ENCODE measurements around the gene B4GALT3. TPM values are rescaled to one million over a fixed set of nuclear protein-coding genes. Genes with fewer than 3 reads are reported as not detected.
A peak's percentile ranks its signal among the peaks of the same experiment; 100 is the strongest.

Gene B4GALT3
- total RNA-seq, 2 donors from 2014 or later = 20.2 to 29.3 TPM

- intact Hi-C loops (cut with DNase I) = no loop called here
- H3K27me3 ChIP-seq = no peaks in the 10 kb centered on the region
- DNase-seq (no peak), ATAC-seq (peak; percentile 16)
- H3K9me3 ChIP-seq = no peaks in the 10 kb centered on the region
- peaks cover 40% of the 10 kb centered on the region for H3K4me1 ChIP-seq
- H3K36me3 ChIP-seq (replicated peaks in 1 of 2; ENCODE audit: insufficient read depth in 1 of 2, low read depth in 2 of 2) = peaks cover 5 to 17% of the 10 kb centered on the region in 2 donors
- peak overlapping the region; percentile 81 to 93 (median 91) for H3K27ac ChIP-seq
- WGBS, 2 donors = 4 to 8% methylated on average over 15 to 17 of the region's 17 CpGs
- no peak for TF ChIP-seq POLR2A (IDR thresholded peaks at IDR 0.05)
- no peak for TF ChIP-seq CTCF (IDR thresholded peaks at IDR 0.05)
- H3K4me3 ChIP-seq = peak overlapping the region; percentile 48 to 65
Observed at GRCh38 chr1:161176468-161177111, 717 bp downstream of the B4GALT3 start.

GRCh38 chr1:161175771-161176453 lies 1.4 kb downstream of the B4GALT3 start:
- no peaks in the 10 kb centered on the region for H3K27me3 ChIP-seq
- intact Hi-C loops (cut with DNase I) = no loop called here
- H3K4me3 ChIP-seq = no peak overlapping the region
- TF ChIP-seq POLR2A (IDR thresholded peaks at IDR 0.05) = no peak
- 73 to 80% methylated on average over 10 of the region's 10 CpGs for WGBS, 2 donors
- ATAC-seq (no peak), DNase-seq (no peak)
- no peaks in the 10 kb centered on the region for H3K9me3 ChIP-seq
- peak overlapping the region in 1 of 4 donors; percentile 93 for H3K27ac ChIP-seq
- H3K36me3 ChIP-seq (replicated peaks in 1 of 2; ENCODE audit: insufficient read depth in 1 of 2, low read depth in 2 of 2) = peaks cover 12 to 22% of the 10 kb centered on the region in 2 donors
- H3K4me1 ChIP-seq = peaks cover 41% of the 10 kb centered on the region

GRCh38 chr1:161174911-161175310 lies 2.4 kb downstream of the B4GALT3 start:
- Histone ChIP-seq H3K27ac (no peak overlapping the region), H3K36me3 (replicated peaks in 1 of 2; ENCODE audit: insufficient read depth in 1 of 2, low read depth in 2 of 2) (peaks cover 12 to 24% of the 10 kb centered on the region in 2 donors), H3K9me3 (no peaks in the 10 kb centered on the region), H3K4me1 (peaks cover 41% of the 10 kb centered on the region), H3K4me3 (no peak overlapping the region), H3K27me3 (no peaks in the 10 kb centered on the region)
- 91 to 95% methylated on average over 10 to 11 of the region's 11 CpGs for WGBS, 2 donors
- intact Hi-C loops (cut with DNase I) = no loop called here
- TF ChIP-seq POLR2A (IDR thresholded peaks at IDR 0.05) (no peak), CTCF (IDR thresholded peaks at IDR 0.05) (no peak)
- DNase-seq = no peak
- no peak for ATAC-seq

- peaks cover 41% of the 10 kb centered on the region for H3K4me1 ChIP-seq
- H3K4me3 ChIP-seq = no peak overlapping the region
- WGBS, 2 donors = 86 to 92% methylated on average over 11 of the region's 11 CpGs
- intact Hi-C loops (cut with DNase I) = no loop called here
- TF ChIP-seq POLR2A (IDR thresholded peaks at IDR 0.05) (no peak), CTCF (IDR thresholded peaks at IDR 0.05) (no peak)
- no peaks in the 10 kb centered on the region for H3K27me3 ChIP-seq
- H3K36me3 ChIP-seq (replicated peaks in 1 of 2; ENCODE audit: insufficient read depth in 1 of 2, low read depth in 2 of 2) = peaks cover 12 to 24% of the 10 kb centered on the region in 2 donors
- ATAC-seq (no peak), DNase-seq (no peak)
- H3K9me3 ChIP-seq = no peaks in the 10 kb centered on the region
- H3K27ac ChIP-seq = peak overlapping the region in 1 of 4 donors; percentile 39
Observed at GRCh38 chr1:161173711-161174110, 3.6 kb downstream of the B4GALT3 start.

- intact Hi-C loops (cut with DNase I) = no loop called here
- 12 to 25% methylated on average over 4 of the region's 4 CpGs for WGBS, 2 donors
- peaks cover 12 to 24% of the 10 kb centered on the region in 2 donors for H3K36me3 ChIP-seq (replicated peaks in 1 of 2; ENCODE audit: insufficient read depth in 1 of 2, low read depth in 2 of 2)
- H3K4me1 ChIP-seq = peaks cover 35% of the 10 kb centered on the region
- H3K4me3 ChIP-seq = no peak overlapping the region
- no peak for ATAC-seq
- peak; percentile 39 to 70 (median 56) for DNase-seq
- no peaks in the 10 kb centered on the region for H3K9me3 ChIP-seq
- H3K27ac ChIP-seq = peak overlapping the region in 2 of 4 donors; percentile 12 to 39
- TF ChIP-seq CTCF (IDR thresholded peaks at IDR 0.05) = no peak
- no peaks in the 10 kb centered on the region for H3K27me3 ChIP-seq
Observed at GRCh38 chr1:161172776-161173376, 4.4 kb downstream of the B4GALT3 start.
